Measurements from ENCODE around the gene CCDC27. TPM values are rescaled to one million over a fixed set of nuclear protein-coding genes. Genes with fewer than 3 reads are reported as not detected.

Gene CCDC27
- total and polyA plus RNA-seq, 2 donors (not counting 1 experiment from before 2014, with no cell fraction given) = not detected

DNA sequence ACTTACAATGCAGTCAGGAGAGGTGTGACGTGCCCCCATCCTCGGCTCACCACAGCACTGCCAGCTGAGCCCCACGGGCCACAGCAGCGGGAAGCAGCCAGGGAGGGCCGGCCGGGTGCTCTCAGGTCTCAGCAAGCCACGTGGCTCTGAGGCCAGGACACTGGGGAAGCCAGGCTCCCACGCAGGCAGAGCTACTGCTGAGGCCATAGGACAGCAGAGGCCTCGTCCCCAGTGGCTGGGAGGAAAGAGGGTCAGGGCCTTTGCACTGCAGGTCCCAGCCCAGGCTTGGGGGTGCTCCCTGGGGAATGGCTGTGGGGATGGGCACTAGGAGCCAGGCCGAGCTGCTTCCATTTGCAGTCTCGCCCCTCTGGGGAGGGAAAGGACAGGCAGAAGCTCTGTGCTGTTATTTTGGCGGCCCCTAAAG is 38.3 kb downstream of the CCDC27 start:
- Histone ChIP-seq H3K79me2 (ENCODE audit: control insufficient read depth, insufficient read depth, low read length) (peaks cover 75% of the 10 kb centered on the region), H3K9ac (ENCODE audit: low read length) (no peak overlapping the region), H3K4me3 (ENCODE audit: control extremely low read depth in 1 of 5, extremely low read depth in 1 of 5, insufficient read depth in 1 of 5, low read depth in 2 of 5, low read length in 4 of 5) (no peak overlapping the region), H3K27ac (ENCODE audit: low read length in 2 of 2) (no peak overlapping the region), H2AFZ (ENCODE audit: insufficient read depth, low read depth, low read length, poor library complexity, severe bottlenecking) (no peak overlapping the region), H3K36me3 (replicated peaks in 1 of 2; ENCODE audit: control extremely low read depth in 1 of 2, control insufficient read depth in 1 of 2, extremely low read depth in 1 of 2, insufficient read depth in 2 of 2, low read length in 1 of 2) (peaks cover 0 to 41% of the 10 kb centered on the region in 2 experiments), H4K20me1 (ENCODE audit: control insufficient read depth, insufficient read depth, low read length, poor library complexity, severe bottlenecking) (peaks cover 91% of the 10 kb centered on the region), H3K4me2 (replicated peaks; ENCODE audit: low read depth, low read length, poor library complexity, severe bottlenecking) (no peak overlapping the region), H3K4me1 (ENCODE audit: control insufficient read depth in 2 of 2, insufficient read depth in 2 of 2, low read length in 2 of 2) (peaks cover 7 to 20% of the 10 kb centered on the region in 2 donors), H3K9me3 (ENCODE audit: control extremely low read depth in 1 of 3, control insufficient read depth in 2 of 3, insufficient read depth in 1 of 3, low read length in 2 of 3) (no peaks in the 10 kb centered on the region), H3K27me3 (replicated peaks in 1 of 4; ENCODE audit: control extremely low read depth in 1 of 4, control insufficient read depth in 3 of 4, insufficient read depth in 4 of 4, low read length in 3 of 4) (no peaks in the 10 kb centered on the region)
- ChIA-PET CTCF (interaction anchor here (1.4 kb wide), 1 partner anchor 11 kb away, joined by 3 read pairs; no protein-coding TSS in a partner anchor), POLR2A (no interaction called here)
- no peaks in the 10 kb centered on the region for H3K9me3 Mint-ChIP-seq (ENCODE audit: insufficient read depth)
- no peak overlapping the region for H3K27ac Mint-ChIP-seq
- ATAC-seq (ENCODE audit: low read depth) (no peak), DNase-seq (no peak)
- intact Hi-C loops (cut with micrococcal nuclease) = no loop called here
- 98% methylated on average over 12 of the region's 12 CpGs for WGBS (ENCODE audit: insufficient coverage)
- peaks cover 29% of the 10 kb centered on the region for H3K4me1 Mint-ChIP-seq
- no peak overlapping the region for H3K4me3 Mint-ChIP-seq
- no peak for TF ChIP-seq EZH2 (IDR thresholded peaks at IDR 0.05; ENCODE audit: borderline replicate concordance, insufficient read depth, low read depth, low read length, poor library complexity, severe bottlenecking)
- TF ChIP-seq CTCF (IDR thresholded peaks at IDR 0.05) = no peak
- no peaks in the 10 kb centered on the region for H3K27me3 Mint-ChIP-seq

DNA sequence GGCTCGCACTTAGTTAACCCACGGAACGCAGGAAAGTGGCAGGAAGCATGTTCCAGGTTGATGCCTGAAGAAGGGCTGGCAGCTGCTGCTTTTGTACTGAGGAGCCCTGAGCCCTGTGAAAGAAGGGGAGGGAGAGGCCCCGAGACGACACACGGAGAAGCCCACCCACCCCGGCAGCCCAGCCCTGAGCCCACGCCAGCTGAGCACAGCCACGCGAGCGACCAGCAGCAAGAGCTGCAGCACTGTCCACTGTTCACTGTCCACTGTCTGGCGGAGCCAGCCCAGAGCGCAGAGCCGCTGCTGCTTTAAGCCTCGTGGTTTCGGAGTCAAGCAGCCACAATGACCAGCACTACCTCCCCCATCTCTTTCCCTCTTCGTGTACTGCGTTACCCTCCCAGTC is 38.7 kb downstream of the CCDC27 start:
- Mint-ChIP-seq H3K4me3 (no peak overlapping the region), H3K27ac (no peak overlapping the region), H3K27me3 (no peaks in the 10 kb centered on the region), H3K9me3 (ENCODE audit: insufficient read depth) (no peaks in the 10 kb centered on the region), H3K4me1 (peaks cover 30% of the 10 kb centered on the region)
- Histone ChIP-seq H3K4me1 (ENCODE audit: control insufficient read depth in 2 of 2, insufficient read depth in 2 of 2, low read length in 2 of 2) (peaks cover 10 to 23% of the 10 kb centered on the region in 2 donors), H4K20me1 (ENCODE audit: control insufficient read depth, insufficient read depth, low read length, poor library complexity, severe bottlenecking) (peaks cover 95% of the 10 kb centered on the region), H3K4me3 (ENCODE audit: control extremely low read depth in 1 of 5, extremely low read depth in 1 of 5, insufficient read depth in 1 of 5, low read depth in 2 of 5, low read length in 4 of 5) (no peak overlapping the region), H3K9me3 (ENCODE audit: control extremely low read depth in 1 of 3, control insufficient read depth in 2 of 3, insufficient read depth in 1 of 3, low read length in 2 of 3) (no peaks in the 10 kb centered on the region), H3K36me3 (replicated peaks in 1 of 2; ENCODE audit: control extremely low read depth in 1 of 2, control insufficient read depth in 1 of 2, extremely low read depth in 1 of 2, insufficient read depth in 2 of 2, low read length in 1 of 2) (peaks cover 0 to 39% of the 10 kb centered on the region in 2 experiments), H3K79me2 (ENCODE audit: control insufficient read depth, insufficient read depth, low read length) (peaks cover 80% of the 10 kb centered on the region), H2AFZ (ENCODE audit: insufficient read depth, low read depth, low read length, poor library complexity, severe bottlenecking) (no peak overlapping the region), H3K27me3 (replicated peaks in 1 of 4; ENCODE audit: control extremely low read depth in 1 of 4, control insufficient read depth in 3 of 4, insufficient read depth in 4 of 4, low read length in 3 of 4) (no peaks in the 10 kb centered on the region), H3K4me2 (replicated peaks; ENCODE audit: low read depth, low read length, poor library complexity, severe bottlenecking) (no peak overlapping the region), H3K27ac (ENCODE audit: low read length in 2 of 2) (no peak overlapping the region), H3K9ac (ENCODE audit: low read length) (no peak overlapping the region)
- WGBS (ENCODE audit: insufficient coverage) = over 99% methylated on average over 17 of the region's 18 CpGs
- DNase-seq = no peak
- ChIA-PET CTCF (interaction anchor here (1.4 kb wide), 1 partner anchor 11 kb away, joined by 3 read pairs; no protein-coding TSS in a partner anchor), POLR2A (no interaction called here)
- no peak for ATAC-seq (ENCODE audit: low read depth)
- intact Hi-C loops (cut with micrococcal nuclease) = no loop called here
- no peak for TF ChIP-seq CTCF (IDR thresholded peaks at IDR 0.05)
- no peak for TF ChIP-seq EZH2 (IDR thresholded peaks at IDR 0.05; ENCODE audit: borderline replicate concordance, insufficient read depth, low read depth, low read length, poor library complexity, severe bottlenecking)
